A549 (cell line): ENCODE measurements around the gene CACFD1.

ENCODE experiments used
- BCL3 ChIP-seq: fragments of >200 bp; sonication (Bioruptor Twin); formaldehyde crosslinking; IDR thresholded peaks from 3 replicates; pipeline ENCODE4 v1.6.1; 2016
- CEBPB ChIP-seq, 2 experiments: fragments of >200 bp in 1 of 2; sonication (Bioruptor Twin) in 1 of 2; formaldehyde crosslinking in 1 of 2; IDR thresholded peaks; 2 replicates each; pipeline ENCODE4 v1.6.1; 2012 to 2016
- CTCF ChIP-seq: fragments of >200 bp; sonication (Bioruptor Twin); formaldehyde crosslinking; IDR thresholded peaks from 3 replicates; pipeline ENCODE4 v1.5.1; 2016
- ELK1 ChIP-seq: fragments of 150-350 bp; IDR thresholded peaks from 2 replicates; pipeline ENCODE4 v1.6.1; 2014; ENCODE audit warnings: low read depth, mild to moderate bottlenecking, low read length
- HDAC2 ChIP-seq: fragments of 200-600 bp; sonication (generic); IDR thresholded peaks from 2 replicates; pipeline ENCODE4 v1.6.1; 2016
- MAFK ChIP-seq: fragments of 450-650 bp; IDR thresholded peaks from 2 replicates; pipeline ENCODE4 v1.6.1; 2014; ENCODE audit not compliant: partially characterized antibody
- POLR2A ChIP-seq: IDR thresholded peaks from 2 replicates; pipeline ENCODE4 v1.6.1; 2012; ENCODE audit warnings: mild to moderate bottlenecking, low read length
- RARB ChIP-seq: fragments of 250-450 bp; sonication (Bioruptor Pico); IDR thresholded peaks from 2 replicates; pipeline ENCODE4 v1.8.0; 2021; ENCODE audit warnings: mild to moderate bottlenecking, moderate library complexity
- TP53 ChIP-seq: fragments of 250-450 bp; sonication (Bioruptor Pico); IDR thresholded peaks from 2 replicates; pipeline ENCODE4 v1.5.0; 2021; ENCODE audit warnings: mild to moderate bottlenecking, moderate library complexity
- ZSCAN20 ChIP-seq: fragments of 250-450 bp; sonication (Bioruptor Pico); IDR thresholded peaks from 2 replicates; pipeline ENCODE4 v1.8.0; 2022; ENCODE audit warnings: mild to moderate bottlenecking, moderate library complexity

GRCh38 chr9:133515240-133515610, 55.4 kb downstream of the CACFD1 start:
- TF ChIP-seq POLR2A (no peak), CEBPB (IDR thresholded peaks at IDR 0.05) (no peak), ELK1 (no peak), HDAC2 (no peak), CTCF (no peak), TP53 (no peak), ZSCAN20 (CRISPR knock-in tag) (no peak), RARB (CRISPR knock-in tag) (no peak), MAFK (no peak), BCL3 (no peak)
